Upper lobe of right lung (tissue), 1 donor: ENCODE data around the gene ANO2. TPM values are rescaled to one million over a fixed set of nuclear protein-coding genes. Genes with fewer than 3 reads are reported as not detected.
"Not testable (repeated sequence)": the region's sequence is repeated elsewhere in the genome, so short reads cannot be mapped to it uniquely, and the experiment has no call there.

Source experiments
- ATAC-seq: fragments of 200-7000 bp; cut with Tn5 transposase; one replicate; pipeline ENCODE4 v1.9.1; 2020; ENCODE audit warnings: mild to moderate bottlenecking, moderate library complexity
- DNase-seq: peaks from one replicate; pipeline ENCODE4 v3.0.0-alpha.2; 2020
- H3K27ac ChIP-seq: fragments of 200-600 bp; one replicate; pipeline ENCODE4 v1.8.0; 2022
- H3K27me3 ChIP-seq: fragments of 200-600 bp; one replicate; pipeline ENCODE4 v1.8.0; 2022; ENCODE audit warnings: mild to moderate bottlenecking
- H3K36me3 ChIP-seq: fragments of 200-600 bp; one replicate; pipeline ENCODE4 v1.8.0; 2022
- H3K4me1 ChIP-seq: fragments of 200-600 bp; one replicate; pipeline ENCODE4 v1.8.0; 2022
- H3K4me3 ChIP-seq: fragments of 200-600 bp; one replicate; pipeline ENCODE4 v1.8.0; 2022; ENCODE audit warnings: mild to moderate bottlenecking
- H3K9me3 ChIP-seq: fragments of 200-600 bp; one replicate; pipeline ENCODE4 v1.8.0; 2022
- intact Hi-C: fragments of 100-400 bp; cut with DNase I; formaldehyde crosslinking; loops from one replicate; pipeline ENCODE4 v1.11.0; 2022
- total RNA-seq: library from RNA; stranded (reverse); fragmentation: NEBNext Ultra II Directional; extraction: Animal tissue kit (Norgen Biotek cat#: 25700); gene quantifications from one replicate; pipeline ENCODE4 v1.2.1, GENCODE V29; 2021
- TF ChIP-seq, protein P1 (sequence below): fragments of 200-600 bp; IDR thresholded peaks from one replicate; pipeline ENCODE4 v1.8.0; 2022; ENCODE audit warnings: antibody characterized with exemption
- donor health status: DM: no; HTN: yes; CAD: no; lungs with severe emphysema.

Gene ANO2
- total RNA-seq, 1 donor from 2014 or later, result 36.8 TPM

DNA sequence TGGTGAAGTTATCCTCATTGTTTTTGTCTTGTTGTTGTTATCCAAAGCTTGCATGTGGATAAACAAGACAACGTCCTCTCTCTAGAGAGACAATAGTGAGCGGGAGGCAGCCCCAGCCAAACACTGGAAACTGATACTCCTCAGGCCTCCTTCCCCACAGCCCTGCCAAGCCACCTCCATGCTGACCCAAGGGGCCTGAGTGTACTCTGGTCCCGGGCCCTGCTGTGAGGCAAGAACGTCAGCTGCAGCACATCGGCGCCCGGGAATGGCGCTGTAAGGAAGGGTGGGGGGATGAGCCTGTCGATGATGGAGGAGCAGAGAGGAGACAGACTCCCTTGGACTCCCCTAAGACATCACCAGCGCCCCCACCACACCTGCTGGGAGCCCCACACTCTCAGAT lies 83.6 kb downstream of the ANO2 start:
- intact Hi-C loops, result no loop called here
- no peaks in the 10 kb centered on the region for H3K9me3 ChIP-seq
- H3K4me3 ChIP-seq, result no peak overlapping the region
- no peak for DNase-seq
- H3K36me3 ChIP-seq, result no peaks in the 10 kb centered on the region
- no peak for ATAC-seq
- no peaks in the 10 kb centered on the region for H3K4me1 ChIP-seq
- H3K27ac ChIP-seq, result no peak overlapping the region
- H3K27me3 ChIP-seq, result no peaks in the 10 kb centered on the region
- TF ChIP-seq, protein P1, sequence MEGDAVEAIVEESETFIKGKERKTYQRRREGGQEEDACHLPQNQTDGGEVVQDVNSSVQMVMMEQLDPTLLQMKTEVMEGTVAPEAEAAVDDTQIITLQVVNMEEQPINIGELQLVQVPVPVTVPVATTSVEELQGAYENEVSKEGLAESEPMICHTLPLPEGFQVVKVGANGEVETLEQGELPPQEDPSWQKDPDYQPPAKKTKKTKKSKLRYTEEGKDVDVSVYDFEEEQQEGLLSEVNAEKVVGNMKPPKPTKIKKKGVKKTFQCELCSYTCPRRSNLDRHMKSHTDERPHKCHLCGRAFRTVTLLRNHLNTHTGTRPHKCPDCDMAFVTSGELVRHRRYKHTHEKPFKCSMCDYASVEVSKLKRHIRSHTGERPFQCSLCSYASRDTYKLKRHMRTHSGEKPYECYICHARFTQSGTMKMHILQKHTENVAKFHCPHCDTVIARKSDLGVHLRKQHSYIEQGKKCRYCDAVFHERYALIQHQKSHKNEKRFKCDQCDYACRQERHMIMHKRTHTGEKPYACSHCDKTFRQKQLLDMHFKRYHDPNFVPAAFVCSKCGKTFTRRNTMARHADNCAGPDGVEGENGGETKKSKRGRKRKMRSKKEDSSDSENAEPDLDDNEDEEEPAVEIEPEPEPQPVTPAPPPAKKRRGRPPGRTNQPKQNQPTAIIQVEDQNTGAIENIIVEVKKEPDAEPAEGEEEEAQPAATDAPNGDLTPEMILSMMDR, result no peak

DNA sequence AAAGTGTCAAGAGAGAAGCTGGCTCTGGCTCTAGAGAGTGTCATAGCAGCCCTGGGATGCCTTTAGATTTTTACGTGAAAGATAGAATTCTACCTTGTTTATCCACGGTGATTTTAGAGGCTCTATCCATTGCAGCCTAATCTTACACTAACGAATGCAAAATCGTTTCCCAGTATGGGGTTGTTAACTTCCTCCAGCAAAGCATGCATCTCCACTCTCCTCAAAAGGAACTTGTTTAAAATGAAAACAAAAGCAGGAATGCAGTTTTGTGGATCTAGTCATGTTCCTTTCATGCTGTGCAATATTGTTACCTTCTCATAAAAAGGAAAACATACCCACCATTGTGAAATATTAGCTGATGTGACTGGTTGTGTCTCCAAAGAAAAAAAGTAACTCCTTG lies 88.4 kb downstream of the ANO2 start:
- H3K4me1 ChIP-seq, result no peaks in the 10 kb centered on the region
- H3K27me3 ChIP-seq, result no peaks in the 10 kb centered on the region
- H3K4me3 ChIP-seq, result no peak overlapping the region
- DNase-seq (no peak), ATAC-seq (no peak)
- no peaks in the 10 kb centered on the region for H3K9me3 ChIP-seq
- intact Hi-C loops, result no loop called here
- TF ChIP-seq, protein P1, result no peak
- H3K36me3 ChIP-seq, result no peaks in the 10 kb centered on the region
- no peak overlapping the region for H3K27ac ChIP-seq

DNA sequence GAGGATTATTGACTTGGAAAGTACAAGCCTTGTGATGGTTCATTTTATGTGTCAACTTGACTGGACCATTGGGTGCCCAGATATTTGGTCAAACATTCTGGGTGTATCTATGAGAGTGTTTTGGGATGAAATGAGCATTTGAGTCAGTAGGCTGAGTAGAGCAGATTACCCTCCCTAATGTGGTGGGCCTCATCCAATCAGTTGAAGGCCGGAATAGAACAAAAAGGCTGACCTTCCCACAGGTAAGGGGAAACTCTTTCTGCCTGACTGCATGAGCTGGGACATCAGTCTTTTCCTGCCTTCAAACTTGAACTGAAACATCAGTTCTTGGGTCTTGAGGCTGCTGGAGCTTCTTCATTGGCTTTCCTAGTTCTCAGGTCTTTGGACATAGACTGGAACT lies 98.1 kb downstream of the ANO2 start:
- Histone ChIP-seq H3K27ac (no peak overlapping the region), H3K4me3 (no peak overlapping the region), H3K36me3 (no peaks in the 10 kb centered on the region), H3K4me1 (no peaks in the 10 kb centered on the region), H3K9me3 (no peaks in the 10 kb centered on the region), H3K27me3 (no peaks in the 10 kb centered on the region)
- TF ChIP-seq, protein P1, result no peak
- intact Hi-C loops, result no loop called here
- DNase-seq (no peak), ATAC-seq (no peak)

DNA sequence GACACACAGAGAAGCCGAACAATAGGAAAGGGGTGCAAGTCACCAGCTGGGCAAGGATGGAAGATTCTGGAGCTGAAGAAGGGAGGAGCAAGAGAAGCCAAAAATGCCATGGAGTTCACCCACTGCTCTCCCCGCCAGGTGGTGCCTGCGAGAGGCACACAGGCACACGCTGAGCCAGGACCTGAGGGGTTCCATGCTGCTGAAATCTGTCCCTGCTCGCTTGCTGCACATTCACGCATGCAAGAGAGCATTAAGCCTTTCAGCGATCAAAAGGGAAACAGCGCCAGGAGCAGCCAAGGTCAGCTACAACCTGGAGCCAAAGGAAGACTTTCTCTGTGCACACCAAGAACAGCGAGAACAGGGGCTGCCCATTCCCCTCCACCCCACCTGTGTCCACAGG lies 104.1 kb downstream of the ANO2 start:
- TF ChIP-seq, protein P1, result no peak
- Histone ChIP-seq H3K27ac (no peak overlapping the region), H3K4me1 (no peaks in the 10 kb centered on the region), H3K27me3 (no peaks in the 10 kb centered on the region), H3K9me3 (no peaks in the 10 kb centered on the region), H3K4me3 (no peak overlapping the region), H3K36me3 (no peaks in the 10 kb centered on the region)
- intact Hi-C loops, result no loop called here
- DNase-seq, result no peak
- ATAC-seq, result no peak

DNA sequence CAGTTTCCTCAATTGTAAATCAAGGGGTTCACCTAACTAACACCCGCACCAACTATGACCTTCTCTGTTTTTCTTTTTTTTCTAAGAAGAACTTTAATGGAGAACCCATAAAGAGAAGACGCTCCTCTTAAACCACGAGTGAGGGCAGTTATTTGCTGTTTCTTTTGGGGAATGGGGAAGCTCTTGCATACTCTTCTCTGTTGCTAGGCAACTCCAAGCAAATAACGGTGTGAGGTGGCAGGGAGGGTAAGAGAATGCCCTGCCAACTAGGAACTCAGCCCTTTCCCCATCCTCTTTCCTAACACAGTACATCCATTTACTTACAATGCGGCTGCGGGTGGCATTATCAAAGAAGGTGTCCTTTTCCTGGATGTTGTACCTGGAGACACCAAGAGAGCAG lies 114.9 kb downstream of the ANO2 start:
- Histone ChIP-seq H3K4me3 (no peak overlapping the region), H3K27me3 (no peaks in the 10 kb centered on the region), H3K4me1 (no peaks in the 10 kb centered on the region), H3K36me3 (no peaks in the 10 kb centered on the region), H3K9me3 (no peaks in the 10 kb centered on the region), H3K27ac (no peak overlapping the region)
- DNase-seq (no peak), ATAC-seq (peak; percentile 39)
- TF ChIP-seq, protein P1, result no peak
- intact Hi-C loops, result no loop called here

DNA sequence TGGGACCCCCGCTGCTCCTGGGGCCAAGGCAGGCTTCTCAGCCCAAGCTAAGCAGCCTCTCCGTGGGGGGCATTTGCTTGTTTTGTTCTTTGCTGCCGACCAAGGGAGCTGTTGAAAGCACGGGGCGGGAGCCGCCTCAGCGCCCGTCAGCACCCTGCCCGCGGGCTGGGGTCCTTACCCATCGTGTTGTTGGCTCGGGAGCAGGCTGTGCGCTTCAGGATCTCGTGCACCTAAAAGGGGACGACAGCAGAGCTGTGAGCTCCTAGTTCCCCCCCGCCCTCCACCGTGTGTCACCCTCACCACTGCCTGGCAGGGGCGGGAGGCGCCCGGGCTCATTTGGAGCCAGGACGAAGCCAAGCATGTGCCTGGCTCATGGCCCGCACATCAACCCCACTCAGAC lies 117.5 kb downstream of the ANO2 start:
- TF ChIP-seq, protein P1, result no peak

DNA sequence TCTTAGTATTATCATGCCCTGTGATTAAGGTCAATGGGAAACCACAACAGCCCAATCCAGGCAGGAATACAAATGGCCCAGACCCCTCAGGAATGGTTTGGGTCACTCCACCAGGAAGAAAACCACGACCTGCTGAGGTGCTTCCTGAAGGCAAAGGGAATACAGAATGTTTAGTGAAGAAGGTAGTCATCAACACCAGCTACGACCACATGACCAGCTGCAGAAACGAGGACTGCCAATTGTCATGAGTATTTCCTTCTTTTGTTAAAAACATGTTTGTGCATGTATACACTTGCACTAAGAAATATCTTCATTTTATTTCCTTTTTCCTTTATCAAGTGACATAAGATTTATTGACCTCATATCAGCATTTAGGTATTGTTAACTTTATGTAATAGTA lies 119.3 kb downstream of the ANO2 start:
- H3K27me3 ChIP-seq, H3K9me3 ChIP-seq, H3K4me3 ChIP-seq, H3K27ac ChIP-seq, H3K36me3 ChIP-seq, intact Hi-C loops, DNase-seq, H3K4me1 ChIP-seq, ATAC-seq: not testable (repeated sequence)

More for the DNA sequence above, 117.5 kb downstream of the ANO2 start:
- H3K9me3 ChIP-seq, result no peaks in the 10 kb centered on the region
- no peaks in the 10 kb centered on the region for H3K36me3 ChIP-seq
- DNase-seq (no peak), ATAC-seq (peak; percentile 42)
- no peaks in the 10 kb centered on the region for H3K4me1 ChIP-seq
- intact Hi-C loops, result no loop called here
- H3K27ac ChIP-seq, result no peak overlapping the region
- H3K27me3 ChIP-seq, result no peaks in the 10 kb centered on the region
- H3K4me3 ChIP-seq, result no peak overlapping the region

DNA sequence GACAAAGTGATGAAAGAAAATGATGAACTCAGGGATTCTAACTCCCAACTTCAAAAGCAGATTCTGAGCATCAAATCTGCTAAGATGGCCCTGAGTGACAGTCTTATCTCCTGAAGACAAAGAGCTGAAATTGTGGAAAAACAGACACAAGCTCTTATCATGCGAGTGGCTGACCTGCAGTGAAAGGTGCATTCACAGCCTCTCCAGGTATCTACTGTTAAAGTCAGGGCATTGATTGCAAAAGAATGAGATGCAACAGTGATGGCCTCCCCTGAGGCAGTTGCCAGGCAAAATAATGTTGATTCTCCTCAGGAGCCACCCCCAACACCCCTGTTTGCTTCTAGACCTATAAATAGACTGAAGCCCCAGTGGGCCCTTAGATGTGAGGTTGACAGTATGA lies 126.2 kb downstream of the ANO2 start:
- H3K9me3 ChIP-seq, H3K4me1 ChIP-seq, H3K27me3 ChIP-seq, DNase-seq, intact Hi-C loops, ATAC-seq, H3K4me3 ChIP-seq, H3K27ac ChIP-seq, H3K36me3 ChIP-seq: not testable (repeated sequence)
